Measurements from ENCODE around the gene LRCOL1. TPM values are rescaled to one million over a fixed set of nuclear protein-coding genes. Genes with fewer than 3 reads are reported as not detected.

The LRCOL1 gene
- total and polyA plus RNA-seq, 8 donors, result 0.63 to 2.2 (median 1.4) TPM

GRCh38 chr12:132641811-132642650, 31.6 kb upstream of the LRCOL1 start:
- intact Hi-C loops (cut with DNase I), result no loop called here
- H3K36me3 ChIP-seq, result peaks cover 0 to 86% of the 10 kb centered on the region in 2 donors
- H3K27ac ChIP-seq, result no peak overlapping the region

GRCh38 chr12:132640936-132641335, 30.6 kb upstream of the LRCOL1 start:
- no peak for ATAC-seq
- intact Hi-C loops (cut with DNase I), result no loop called here
- TF ChIP-seq, protein P1, sequence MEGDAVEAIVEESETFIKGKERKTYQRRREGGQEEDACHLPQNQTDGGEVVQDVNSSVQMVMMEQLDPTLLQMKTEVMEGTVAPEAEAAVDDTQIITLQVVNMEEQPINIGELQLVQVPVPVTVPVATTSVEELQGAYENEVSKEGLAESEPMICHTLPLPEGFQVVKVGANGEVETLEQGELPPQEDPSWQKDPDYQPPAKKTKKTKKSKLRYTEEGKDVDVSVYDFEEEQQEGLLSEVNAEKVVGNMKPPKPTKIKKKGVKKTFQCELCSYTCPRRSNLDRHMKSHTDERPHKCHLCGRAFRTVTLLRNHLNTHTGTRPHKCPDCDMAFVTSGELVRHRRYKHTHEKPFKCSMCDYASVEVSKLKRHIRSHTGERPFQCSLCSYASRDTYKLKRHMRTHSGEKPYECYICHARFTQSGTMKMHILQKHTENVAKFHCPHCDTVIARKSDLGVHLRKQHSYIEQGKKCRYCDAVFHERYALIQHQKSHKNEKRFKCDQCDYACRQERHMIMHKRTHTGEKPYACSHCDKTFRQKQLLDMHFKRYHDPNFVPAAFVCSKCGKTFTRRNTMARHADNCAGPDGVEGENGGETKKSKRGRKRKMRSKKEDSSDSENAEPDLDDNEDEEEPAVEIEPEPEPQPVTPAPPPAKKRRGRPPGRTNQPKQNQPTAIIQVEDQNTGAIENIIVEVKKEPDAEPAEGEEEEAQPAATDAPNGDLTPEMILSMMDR (IDR thresholded peaks at IDR 0.05), result no peak

More at GRCh38 chr12:132641811-132642650, 31.6 kb upstream of the LRCOL1 start:
- Histone ChIP-seq H3K4me1 (no peaks in the 10 kb centered on the region), H3K27me3 (no peaks in the 10 kb centered on the region), H3K9me3 (no peaks in the 10 kb centered on the region), H3K4me3 (no peak overlapping the region)
- TF ChIP-seq, protein P1 (IDR thresholded peaks at IDR 0.05), result no peak
- DNase-seq (peak in 2 of 4 donors; percentile 23 to 60), ATAC-seq (no peak)

DNA sequence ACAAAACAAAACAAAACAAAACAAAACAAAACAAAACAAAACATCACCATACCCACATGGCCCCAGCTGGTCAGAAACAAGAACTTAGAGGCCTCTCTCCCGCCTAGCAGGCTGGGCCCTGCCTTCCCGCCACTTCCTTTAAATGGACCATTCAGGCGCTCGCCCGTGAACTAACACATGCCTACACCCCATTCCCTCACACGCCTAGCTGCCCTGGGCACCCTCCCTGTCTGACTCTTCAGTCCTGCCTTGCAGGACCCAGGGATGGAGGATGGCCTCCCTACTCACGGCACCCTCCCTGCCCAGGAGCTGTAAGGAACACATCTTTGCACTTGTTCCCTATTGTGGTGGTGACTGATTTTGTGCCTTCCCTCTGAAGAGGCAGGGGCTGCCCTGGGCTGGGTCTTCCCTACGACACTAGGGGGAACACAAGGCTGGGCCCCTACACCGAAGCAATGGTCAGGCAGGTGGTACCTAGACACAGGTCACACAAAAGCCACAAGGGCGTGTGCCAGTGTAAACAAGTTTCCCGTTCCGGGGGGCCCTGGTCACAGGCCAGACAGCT, 29.7 kb upstream of the LRCOL1 start:
- H3K4me3 ChIP-seq, result no peak overlapping the region
- no peaks in the 10 kb centered on the region for H3K27me3 ChIP-seq
- H3K4me1 ChIP-seq, result no peaks in the 10 kb centered on the region
- no peak overlapping the region for H3K27ac ChIP-seq
- intact Hi-C loops (cut with DNase I), result no loop called here
- peaks cover 0 to 88% of the 10 kb centered on the region in 2 donors for H3K36me3 ChIP-seq
- TF ChIP-seq, protein P1 (IDR thresholded peaks at IDR 0.05), result no peak
- ATAC-seq (no peak), DNase-seq (no peak)
- no peaks in the 10 kb centered on the region for H3K9me3 ChIP-seq

More at GRCh38 chr12:132640936-132641335, 30.6 kb upstream of the LRCOL1 start:
- Histone ChIP-seq H3K27me3 (no peaks in the 10 kb centered on the region), H3K36me3 (peaks cover 0 to 85% of the 10 kb centered on the region in 2 donors), H3K27ac (no peak overlapping the region), H3K9me3 (no peaks in the 10 kb centered on the region), H3K4me1 (no peaks in the 10 kb centered on the region), H3K4me3 (no peak overlapping the region)
- DNase-seq, result peak in 2 of 4 donors; percentile 8 to 28

GRCh38 chr12:132638541-132639408, 28.4 kb upstream of the LRCOL1 start:
- TF ChIP-seq, protein P1 (IDR thresholded peaks at IDR 0.05), result peak; percentile 60 to 70
- intact Hi-C loops (cut with DNase I), result no loop called here
- Histone ChIP-seq H3K4me3 (no peak overlapping the region), H3K27ac (no peak overlapping the region), H3K36me3 (peaks cover 0 to 94% of the 10 kb centered on the region in 2 donors), H3K27me3 (no peaks in the 10 kb centered on the region), H3K9me3 (no peaks in the 10 kb centered on the region), H3K4me1 (no peaks in the 10 kb centered on the region)
- DNase-seq, result peak in 2 of 4 donors; percentile 28 to 51
- ATAC-seq, result peak; percentile 76

Data from left lung (tissue), 10 donors.